ENCODE data around the gene OLA1.

Gene OLA1

GRCh38 chr2:174072857-174073256 lies 175.5 kb downstream of the OLA1 start:
- H3K27ac ChIP-seq, result no peak overlapping the region
- TF ChIP-seq ZFX (IDR thresholded peaks at IDR 0.05; ENCODE audit: borderline replicate concordance) (no peak), CTCF (IDR thresholded peaks at IDR 0.05) (no peak)

GRCh38 chr2:174072069-174072468 lies 176.3 kb downstream of the OLA1 start:
- no peak overlapping the region for H3K27ac ChIP-seq
- TF ChIP-seq ZFX (IDR thresholded peaks at IDR 0.05; ENCODE audit: borderline replicate concordance), result no peak
- TF ChIP-seq CTCF (IDR thresholded peaks at IDR 0.05), result no peak

- TF ChIP-seq ZFX (IDR thresholded peaks at IDR 0.05; ENCODE audit: borderline replicate concordance), result no peak
- no peak for TF ChIP-seq CTCF (IDR thresholded peaks at IDR 0.05)
Observed at GRCh38 chr2:174071321-174071720, 177.0 kb downstream of the OLA1 start.

GRCh38 chr2:174070281-174070680 lies 178.1 kb downstream of the OLA1 start:
- no peak overlapping the region for H3K27ac ChIP-seq
- TF ChIP-seq ZFX (IDR thresholded peaks at IDR 0.05; ENCODE audit: borderline replicate concordance), result no peak
- TF ChIP-seq CTCF (IDR thresholded peaks at IDR 0.05), result no peak

More at GRCh38 chr2:174071321-174071720, 177.0 kb downstream of the OLA1 start:
- no peak overlapping the region for H3K27ac ChIP-seq

GRCh38 chr2:174067815-174068214 lies 180.5 kb downstream of the OLA1 start:
- no peak for TF ChIP-seq ZFX (IDR thresholded peaks at IDR 0.05; ENCODE audit: borderline replicate concordance)
- TF ChIP-seq CTCF (IDR thresholded peaks at IDR 0.05), result no peak
- no peak overlapping the region for H3K27ac ChIP-seq

GRCh38 chr2:174066871-174067270 lies 181.5 kb downstream of the OLA1 start:
- TF ChIP-seq ZFX (IDR thresholded peaks at IDR 0.05; ENCODE audit: borderline replicate concordance) (no peak), CTCF (IDR thresholded peaks at IDR 0.05) (no peak)
- H3K27ac ChIP-seq, result no peak overlapping the region

GRCh38 chr2:174063492-174064092 lies 184.7 kb downstream of the OLA1 start:
- H3K27ac ChIP-seq, result no peak overlapping the region
- no peak for TF ChIP-seq ZFX (IDR thresholded peaks at IDR 0.05; ENCODE audit: borderline replicate concordance)
- no peak for TF ChIP-seq CTCF (IDR thresholded peaks at IDR 0.05)
